Non-pigmented ciliary epithelial cell (primary cell): ENCODE data around the gene KCNG2.

Source experiments
- DNase-seq: peaks from one replicate; pipeline ENCODE4 v3.0.0-alpha.2; 2010; ENCODE audit warnings: low read depth

KCNG2 gene

GRCh38 chr18:79941473-79942119 lies 143.9 kb downstream of the KCNG2 start:
- no peak for DNase-seq

GRCh38 chr18:79942211-79942610 lies 144.5 kb downstream of the KCNG2 start:
- DNase-seq: no peak

GRCh38 chr18:79942786-79943607 lies 145.3 kb downstream of the KCNG2 start:
- no peak for DNase-seq

GRCh38 chr18:79943608-79944125 lies 145.9 kb downstream of the KCNG2 start:
- DNase-seq: no peak

GRCh38 chr18:79944126-79944731 lies 146.5 kb downstream of the KCNG2 start:
- DNase-seq: no peak

GRCh38 chr18:79944746-79945117 lies 147.0 kb downstream of the KCNG2 start:
- DNase-seq: no peak

- DNase-seq: no peak
Measured at GRCh38 chr18:79945118-79946042, 147.6 kb downstream of the KCNG2 start.

GRCh38 chr18:79947054-79947755 lies 149.5 kb downstream of the KCNG2 start:
- no peak for DNase-seq

GRCh38 chr18:79947881-79948610 lies 150.3 kb downstream of the KCNG2 start:
- no peak for DNase-seq

GRCh38 chr18:79948719-79949411 lies 151.1 kb downstream of the KCNG2 start:
- DNase-seq: no peak
